ENCODE results near the gene RBBP8NL. TPM values are rescaled to one million over a fixed set of nuclear protein-coding genes. Genes with fewer than 3 reads are reported as not detected.

RBBP8NL gene
- total RNA-seq, 1 experiment from 2014 or later: 14.0 TPM

DNA sequence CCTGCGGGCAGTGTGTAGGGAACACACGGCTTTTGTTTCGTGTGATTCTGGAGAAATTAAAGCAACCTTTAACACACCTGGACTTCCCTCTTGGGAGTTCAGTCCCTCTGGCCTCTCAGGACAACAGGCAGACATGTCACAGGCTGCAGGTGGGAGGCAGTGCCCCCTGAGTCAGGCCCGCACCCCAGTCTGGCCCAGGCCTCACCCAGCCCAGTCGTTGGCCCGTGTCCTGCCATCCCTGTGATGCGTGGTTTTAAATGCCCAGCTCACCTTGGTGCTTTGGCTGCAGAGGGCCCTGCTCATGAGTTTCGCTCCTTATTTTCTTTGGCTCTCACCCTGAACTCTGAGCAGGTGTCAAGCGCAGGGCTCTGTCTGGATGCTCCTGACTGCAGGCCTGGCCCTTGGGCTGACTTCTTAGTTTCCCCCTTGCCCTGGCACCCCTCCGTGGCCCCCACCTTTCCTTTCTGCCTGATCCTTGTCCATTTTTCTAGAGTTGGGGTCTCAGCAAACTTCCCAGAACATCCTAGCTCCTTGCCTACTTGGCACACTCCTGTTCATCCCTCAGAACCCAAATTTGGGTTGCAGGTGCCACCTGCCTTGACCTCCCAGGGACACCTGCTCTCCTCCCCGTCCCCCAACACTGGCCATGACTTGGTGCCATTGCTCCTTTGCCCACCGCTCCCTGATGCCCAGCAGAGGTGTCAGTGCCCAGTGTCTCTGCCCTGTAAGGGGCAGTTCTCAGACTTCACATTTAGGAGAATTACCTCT is 18.1 kb downstream of the RBBP8NL start:
- peaks cover 18% of the 10 kb centered on the region for H3K4me1 ChIP-seq (replicated peaks; ENCODE audit: insufficient read depth)
- H3K9me3 ChIP-seq (ENCODE audit: insufficient read depth, low read depth): no peaks in the 10 kb centered on the region
- POLR2A ChIA-PET (ENCODE audit: unreplicated experiment): no interaction called here
- no peaks in the 10 kb centered on the region for H3K36me3 ChIP-seq (ENCODE audit: low read depth)
- H3F3A ChIP-seq (ENCODE audit: insufficient read depth, low read depth): peaks cover 13% of the 10 kb centered on the region; the same call in 1 of the 2 replicates
- H2AFZ ChIP-seq: no peak overlapping the region
- intact Hi-C loops (cut with micrococcal nuclease; ENCODE audit: unreplicated experiment): loop anchor here (5.0 to 10.0 kb wide), 4 partner anchors 213 to 394 kb away; no protein-coding TSS in a partner anchor
- no peaks in the 10 kb centered on the region for H3K79me2 ChIP-seq (ENCODE audit: low read depth)
- DNase-seq: no peak
- H3K27ac ChIP-seq: no peak overlapping the region
- H3K9me2 ChIP-seq (ENCODE audit: insufficient read depth): no peaks in the 10 kb centered on the region
- peaks cover 11% of the 10 kb centered on the region; the same call in 1 of the 2 replicates for H4K20me1 ChIP-seq (ENCODE audit: insufficient read depth)
- no peaks in the 10 kb centered on the region for H3K27me3 ChIP-seq (ENCODE audit: insufficient read depth, low read depth)
- no TSS peak for BruUV-seq (replicated peaks)
- H3K4me3 ChIP-seq: no peak overlapping the region
- H3K4me2 ChIP-seq: 0 out of 2 replicates have a peak overlapping the region, but pooled peaks have one; percentile 23
- no peak for TF ChIP-seq EZH2 (IDR thresholded peaks at IDR 0.05; ENCODE audit: low read depth)
- TF ChIP-seq, protein P1, sequence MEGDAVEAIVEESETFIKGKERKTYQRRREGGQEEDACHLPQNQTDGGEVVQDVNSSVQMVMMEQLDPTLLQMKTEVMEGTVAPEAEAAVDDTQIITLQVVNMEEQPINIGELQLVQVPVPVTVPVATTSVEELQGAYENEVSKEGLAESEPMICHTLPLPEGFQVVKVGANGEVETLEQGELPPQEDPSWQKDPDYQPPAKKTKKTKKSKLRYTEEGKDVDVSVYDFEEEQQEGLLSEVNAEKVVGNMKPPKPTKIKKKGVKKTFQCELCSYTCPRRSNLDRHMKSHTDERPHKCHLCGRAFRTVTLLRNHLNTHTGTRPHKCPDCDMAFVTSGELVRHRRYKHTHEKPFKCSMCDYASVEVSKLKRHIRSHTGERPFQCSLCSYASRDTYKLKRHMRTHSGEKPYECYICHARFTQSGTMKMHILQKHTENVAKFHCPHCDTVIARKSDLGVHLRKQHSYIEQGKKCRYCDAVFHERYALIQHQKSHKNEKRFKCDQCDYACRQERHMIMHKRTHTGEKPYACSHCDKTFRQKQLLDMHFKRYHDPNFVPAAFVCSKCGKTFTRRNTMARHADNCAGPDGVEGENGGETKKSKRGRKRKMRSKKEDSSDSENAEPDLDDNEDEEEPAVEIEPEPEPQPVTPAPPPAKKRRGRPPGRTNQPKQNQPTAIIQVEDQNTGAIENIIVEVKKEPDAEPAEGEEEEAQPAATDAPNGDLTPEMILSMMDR (conservative IDR thresholded peaks at IDR 0.05): no peak
- CTCF ChIA-PET: interaction anchor here (1.2 to 1.6 kb wide), 2 partner anchors 17 to 207 kb away, joined by 4 to 5 read pairs; no protein-coding TSS in a partner anchor

- DNase-seq: no peak
- peaks cover 11% of the 10 kb centered on the region; the same call in 1 of the 2 replicates for H4K20me1 ChIP-seq (ENCODE audit: insufficient read depth)
- BruUV-seq (replicated peaks): no TSS peak
- no peak overlapping the region for H3K4me2 ChIP-seq
- TF ChIP-seq EZH2 (IDR thresholded peaks at IDR 0.05; ENCODE audit: low read depth): no peak
- no peak overlapping the region for H3K4me3 ChIP-seq
- intact Hi-C loops (cut with micrococcal nuclease; ENCODE audit: unreplicated experiment): loop anchor here (5.0 to 10.0 kb wide), 4 partner anchors 214 to 394 kb away; no protein-coding TSS in a partner anchor
- H3K9me3 ChIP-seq (ENCODE audit: insufficient read depth, low read depth): no peaks in the 10 kb centered on the region
- no peaks in the 10 kb centered on the region for H3K9me2 ChIP-seq (ENCODE audit: insufficient read depth)
- peaks cover 20% of the 10 kb centered on the region; the same call in 1 of the 2 replicates for H3F3A ChIP-seq (ENCODE audit: insufficient read depth, low read depth)
- H2AFZ ChIP-seq: no peak overlapping the region
- no peaks in the 10 kb centered on the region for H3K36me3 ChIP-seq (ENCODE audit: low read depth)
- ChIA-PET POLR2A (ENCODE audit: unreplicated experiment) (no interaction called here), CTCF (interaction anchor here (1.6 kb wide), 1 partner anchor 208 kb away, joined by 5 read pairs; no protein-coding TSS in a partner anchor)
- H3K4me1 ChIP-seq (replicated peaks; ENCODE audit: insufficient read depth): peaks cover 18% of the 10 kb centered on the region
- H3K79me2 ChIP-seq (ENCODE audit: low read depth): no peaks in the 10 kb centered on the region
- H3K27ac ChIP-seq: no peak overlapping the region
- H3K27me3 ChIP-seq (ENCODE audit: insufficient read depth, low read depth): no peaks in the 10 kb centered on the region
Measured at GRCh38 chr20:62408640-62409039, 18.7 kb downstream of the RBBP8NL start.

- no peak overlapping the region for H2AFZ ChIP-seq
- peak overlapping the region; percentile 72 for H3K4me2 ChIP-seq
- H3K9me2 ChIP-seq (ENCODE audit: insufficient read depth): no peaks in the 10 kb centered on the region
- no TSS peak for BruUV-seq (replicated peaks)
- no peak for DNase-seq
- no peaks in the 10 kb centered on the region for H3K9me3 ChIP-seq (ENCODE audit: insufficient read depth, low read depth)
- peaks cover 18% of the 10 kb centered on the region for H3K4me1 ChIP-seq (replicated peaks; ENCODE audit: insufficient read depth)
- H3F3A ChIP-seq (ENCODE audit: insufficient read depth, low read depth): peaks cover 21% of the 10 kb centered on the region; the same call in 1 of the 2 replicates
- no peak overlapping the region for H3K4me3 ChIP-seq
- intact Hi-C loops (cut with micrococcal nuclease; ENCODE audit: unreplicated experiment): loop anchor here (5.0 to 10.0 kb wide), 4 partner anchors 214 to 393 kb away; no protein-coding TSS in a partner anchor
- no peak overlapping the region for H3K27ac ChIP-seq
- ChIA-PET CTCF (no interaction called here), POLR2A (ENCODE audit: unreplicated experiment) (no interaction called here)
- H4K20me1 ChIP-seq (ENCODE audit: insufficient read depth): peaks cover 11% of the 10 kb centered on the region; the same call in 1 of the 2 replicates
- H3K79me2 ChIP-seq (ENCODE audit: low read depth): no peaks in the 10 kb centered on the region
- H3K27me3 ChIP-seq (ENCODE audit: insufficient read depth, low read depth): no peaks in the 10 kb centered on the region
- H3K36me3 ChIP-seq (ENCODE audit: low read depth): no peaks in the 10 kb centered on the region
- no peak for TF ChIP-seq EZH2 (IDR thresholded peaks at IDR 0.05; ENCODE audit: low read depth)
Measured at GRCh38 chr20:62408055-62408454, 19.3 kb downstream of the RBBP8NL start.

Data from PC-9 (cell line).